ENCODE measurements around the gene CD200R1. TPM values are rescaled to one million over a fixed set of nuclear protein-coding genes. Genes with fewer than 3 reads are reported as not detected.

Gene CD200R1
- total RNA-seq, 1 donor from 2014 or later = not detected

GRCh38 chr3:112889357-112889756, 85.5 kb downstream of the CD200R1 start:
- no peak for DNase-seq (ENCODE audit: low read depth)

GRCh38 chr3:112888381-112889085, 86.4 kb downstream of the CD200R1 start:
- peak; percentile 15 for DNase-seq (ENCODE audit: low read depth)

GRCh38 chr3:112884678-112885290, 90.1 kb downstream of the CD200R1 start:
- DNase-seq (ENCODE audit: low read depth) = no peak

GRCh38 chr3:112881891-112882290, 93.0 kb downstream of the CD200R1 start:
- no peak for DNase-seq (ENCODE audit: low read depth)

- DNase-seq (ENCODE audit: low read depth) = no peak
Measured at GRCh38 chr3:112875561-112875960, 99.3 kb downstream of the CD200R1 start.

GRCh38 chr3:112874725-112875124, 100.2 kb downstream of the CD200R1 start:
- no peak for DNase-seq (ENCODE audit: low read depth)

GRCh38 chr3:112873632-112874031, 101.3 kb downstream of the CD200R1 start:
- DNase-seq (ENCODE audit: low read depth) = no peak

GRCh38 chr3:112871735-112872134, 103.2 kb downstream of the CD200R1 start:
- no peak for DNase-seq (ENCODE audit: low read depth)

Other genes with a start within 250 kb of the CD200R1 start
- gene CD200R1L, start 128.2 kb downstream of the CD200R1 start, total RNA-seq = not detected in 2 replicates
- 15.6 and 28.2 TPM in 2 replicates for gene GTPBP8, start 15.9 kb upstream of the CD200R1 start, total RNA-seq
- 10.7 and 22.8 TPM in 2 replicates for gene BOC, start 236.5 kb upstream of the CD200R1 start, total RNA-seq